Kidney epithelial cell (primary cell): ENCODE data around the gene PBX1. TPM values are rescaled to one million over a fixed set of nuclear protein-coding genes. Genes with fewer than 3 reads are reported as not detected.
"Not testable (repeated sequence)": the region's sequence is repeated elsewhere in the genome, so short reads cannot be mapped to it uniquely, and the experiment has no call there.

Experiments
- DNase-seq: peaks from one replicate; pipeline ENCODE4 v3.0.0-alpha.2; 2010; ENCODE audit warnings: low read depth
- H3K27me3 ChIP-seq: 2 replicates; pipeline ENCODE4 v1.6.0; 2011; ENCODE audit warnings: low read length; ENCODE audit not compliant: control insufficient read depth, insufficient read depth
- H3K36me3 ChIP-seq: 2 replicates; pipeline ENCODE4 v1.5.1; 2011; ENCODE audit warnings: low read length; ENCODE audit not compliant: control insufficient read depth, insufficient read depth
- H3K4me3 ChIP-seq: 2 replicates; pipeline ENCODE4 v1.5.1; 2011; ENCODE audit warnings: low read depth, mild to moderate bottlenecking, control low read depth, low read length
- CTCF ChIP-seq: IDR thresholded peaks from 2 replicates; pipeline ENCODE4 v1.5.1; 2011; ENCODE audit warnings: mild to moderate bottlenecking, moderate library complexity, low read length, control low read depth, inconsistent platforms; ENCODE audit not compliant: insufficient read depth, poor library complexity, severe bottlenecking
- total RNA-seq: library from RNA; depleted of rRNA; stranded (reverse); fragments of >200 nt; gene quantifications from 2 replicates; pipeline ENCODE4 v1.2.3, GENCODE V29; 2015

PBX1 gene
- total RNA-seq, 1 donor from 2014 or later, result 5.7 TPM

GRCh38 chr1:164596172-164596571 is 37.2 kb downstream of the PBX1 start:
- H3K36me3 ChIP-seq, result no peaks in the 10 kb centered on the region
- no peaks in the 10 kb centered on the region for H3K27me3 ChIP-seq
- no peak for DNase-seq
- no peak overlapping the region for H3K4me3 ChIP-seq
- no peak for TF ChIP-seq CTCF

GRCh38 chr1:164598719-164599118 is 39.7 kb downstream of the PBX1 start:
- H3K36me3 ChIP-seq, result no peaks in the 10 kb centered on the region
- no peak for TF ChIP-seq CTCF
- no peaks in the 10 kb centered on the region for H3K27me3 ChIP-seq
- no peak for DNase-seq
- no peak overlapping the region for H3K4me3 ChIP-seq

- H3K36me3 ChIP-seq, result no peaks in the 10 kb centered on the region
These were observed 40.3 kb downstream of the PBX1 start for GRCh38 chr1:164599272-164599671.

GRCh38 chr1:164601399-164602100 is 42.6 kb downstream of the PBX1 start:
- no peaks in the 10 kb centered on the region for H3K27me3 ChIP-seq
- TF ChIP-seq CTCF, result no peak
- no peaks in the 10 kb centered on the region for H3K36me3 ChIP-seq
- H3K4me3 ChIP-seq, result no peak overlapping the region
- DNase-seq, result no peak

More at GRCh38 chr1:164599272-164599671, 40.3 kb downstream of the PBX1 start:
- H3K27me3 ChIP-seq, result no peaks in the 10 kb centered on the region
- TF ChIP-seq CTCF, result no peak
- no peak for DNase-seq
- no peak overlapping the region for H3K4me3 ChIP-seq

DNA sequence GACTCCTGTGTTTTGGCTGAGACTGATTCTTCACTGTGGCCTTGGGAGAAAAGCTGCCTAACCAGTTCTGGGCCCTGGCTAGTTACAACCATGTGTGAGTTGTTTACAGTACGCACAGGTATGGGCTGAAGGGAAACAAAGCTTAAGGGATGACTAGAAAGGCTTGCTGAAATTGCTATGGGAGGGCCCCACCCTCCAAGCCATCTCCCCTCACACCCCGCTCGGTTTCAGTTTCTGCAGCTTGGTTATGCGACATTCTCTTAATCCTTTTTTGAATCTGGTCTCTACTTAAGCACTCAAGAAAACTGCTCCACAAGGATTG is 43.1 kb downstream of the PBX1 start:
- no peaks in the 10 kb centered on the region for H3K27me3 ChIP-seq
- TF ChIP-seq CTCF, result no peak
- DNase-seq, result no peak
- no peaks in the 10 kb centered on the region for H3K36me3 ChIP-seq
- H3K4me3 ChIP-seq, result no peak overlapping the region

DNA sequence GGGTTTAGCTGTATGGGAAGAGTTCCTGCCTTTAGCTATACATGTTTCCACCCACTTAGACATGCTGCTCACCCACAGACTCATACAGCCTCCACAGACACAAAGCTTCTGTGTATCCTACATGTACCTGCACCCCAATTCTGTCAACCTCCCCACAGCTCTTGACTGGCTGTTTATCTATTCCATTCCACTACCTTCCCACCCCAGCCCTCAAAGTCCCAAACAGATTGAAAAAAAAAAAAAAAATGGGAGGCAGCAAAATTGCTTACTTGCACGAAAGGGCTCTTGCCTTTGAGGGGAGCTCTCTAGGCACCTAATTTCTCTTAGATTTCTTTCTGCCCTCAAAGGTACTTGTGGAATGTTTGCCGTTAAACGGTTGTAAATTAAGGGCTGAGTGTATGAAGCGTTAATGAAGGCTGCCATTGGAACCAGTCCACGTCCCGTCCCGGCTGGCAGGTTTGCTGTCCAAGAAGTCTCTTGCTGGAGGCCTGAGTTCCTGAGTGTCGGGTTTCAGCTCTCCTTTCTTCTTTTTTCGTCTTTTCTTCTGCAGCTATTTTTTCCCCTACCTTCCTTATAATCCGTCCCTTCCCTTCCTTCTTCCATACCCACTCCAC is 43.6 kb downstream of the PBX1 start:
- TF ChIP-seq CTCF, result peak; percentile 10
- H3K36me3 ChIP-seq, result no peaks in the 10 kb centered on the region
- no peaks in the 10 kb centered on the region for H3K27me3 ChIP-seq
- H3K4me3 ChIP-seq, result no peak overlapping the region
- no peak for DNase-seq

DNA sequence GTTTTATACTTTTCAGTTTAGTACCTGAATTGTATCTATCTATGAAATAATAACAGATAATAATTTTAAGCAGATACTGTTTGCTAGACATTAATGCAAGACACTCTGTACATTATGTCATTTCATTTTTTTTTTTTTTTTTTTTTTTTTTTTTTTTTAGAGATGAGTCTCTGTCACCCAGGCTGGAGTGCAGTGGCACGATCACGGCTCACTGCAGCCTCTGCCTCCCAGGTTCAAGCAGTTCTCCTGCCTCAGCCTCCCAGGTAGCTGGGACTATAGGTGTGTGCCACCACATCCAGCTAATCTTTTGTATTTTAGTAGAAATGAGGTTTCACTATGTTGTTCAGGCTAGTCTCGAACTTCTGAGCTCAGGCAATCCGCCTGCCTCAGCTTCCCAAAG is 44.8 kb downstream of the PBX1 start:
- not testable (repeated sequence) for H3K36me3 ChIP-seq, DNase-seq

More for the DNA sequence above, 44.8 kb downstream of the PBX1 start:
- not testable (repeated sequence) for H3K4me3 ChIP-seq, H3K27me3 ChIP-seq
